A549 (cell line): ENCODE data around the gene STAU1. TPM values are rescaled to one million over a fixed set of nuclear protein-coding genes. Genes with fewer than 3 reads are reported as not detected.
"Not testable (repeated sequence)": the region's sequence is repeated elsewhere in the genome, so short reads cannot be mapped to it uniquely, and the experiment has no call there.

Source experiments
- ATAC-seq, 2 experiments: fragments of 200-7000 bp in 1 of 2; fragments of >200 bp in 1 of 2; cut with Nextera tagmentation in 1 of 2; cut with Tn5 transposase in 1 of 2; 3 replicates each; pipeline versions ENCODE4 v1.8.0 to v1.9.1; 2018 to 2020; ENCODE audit warnings: mild to moderate bottlenecking in 1 of 2, moderate library complexity in 1 of 2
- CTCF ChIA-PET: fragments of 300-600 bp; sonication (Branson Sonifier 250); formaldehyde crosslinking; extraction: SDS; loops from one replicate; lab custom pipeline; 2021; ENCODE audit warnings: antibody characterized with exemption, inconsistent platforms; lab: Yijun Ruan, JAX
- POLR2A ChIA-PET: fragments of 350-600 bp; formaldehyde crosslinking; extraction: SDS; loops from one replicate; lab custom pipeline; 2021; ENCODE audit warnings: antibody characterized with exemption, inconsistent platforms; lab: Yijun Ruan, JAX
- DNase-seq, 2 experiments: peaks; one replicate each; pipeline versions ENCODE4 v3.0.0 to v3.0.0-alpha.2; 2011 to 2016; ENCODE audit warnings: low read depth in 1 of 2, low spot score in 1 of 2
- FAIRE-seq: peaks from 2 replicates; lab custom pipeline; 2011; peaks lifted over from hg19 to GRCh38; lab: Jason Lieb, UNC
- H3K27ac ChIP-seq, 2 experiments: fragments of >200 bp; sonication (Bioruptor Twin); formaldehyde crosslinking; 3 replicates each; pipeline ENCODE4 v1.5.1; 2016 to 2017
- H3K4me1 ChIP-seq: fragments of >200 bp; sonication (Bioruptor Twin); formaldehyde crosslinking; 3 replicates; pipeline ENCODE4 v1.6.1; 2016
- H3K4me2 ChIP-seq: fragments of >200 bp; sonication (Bioruptor Twin); formaldehyde crosslinking; 3 replicates; pipeline ENCODE4 v1.6.1; 2016
- H3K4me3 ChIP-seq: fragments of >200 bp; sonication (Bioruptor Twin); formaldehyde crosslinking; 3 replicates; pipeline ENCODE4 v1.5.1; 2016
- H3K9me3 ChIP-seq: fragments of >200 bp; sonication (Bioruptor Twin); formaldehyde crosslinking; 3 replicates; pipeline ENCODE4 v1.6.1; 2016
- CBX8 ChIP-seq: fragments of 200-600 bp; sonication (generic); IDR thresholded peaks from 2 replicates; pipeline ENCODE4 v1.6.1; 2016
- CEBPB ChIP-seq, 2 experiments: fragments of >200 bp in 1 of 2; sonication (Bioruptor Twin) in 1 of 2; formaldehyde crosslinking in 1 of 2; IDR thresholded peaks; 2 replicates each; pipeline ENCODE4 v1.6.1; 2012 to 2016
- CHD2 ChIP-seq: fragments of 150-350 bp; IDR thresholded peaks from 2 replicates; pipeline ENCODE4 v1.6.1; 2014; ENCODE audit warnings: low read length; ENCODE audit not compliant: partially characterized antibody
- EHF ChIP-seq: fragments of 250-450 bp; sonication (Bioruptor Pico); IDR thresholded peaks from 2 replicates; pipeline ENCODE4 v1.5.0; 2020; ENCODE audit warnings: mild to moderate bottlenecking
- EP300 ChIP-seq, 2 experiments: fragments of >200 bp; sonication (Bioruptor Twin); formaldehyde crosslinking; IDR thresholded peaks; 2 replicates in 1 of 2; 3 replicates in 1 of 2; pipeline ENCODE4 v1.6.1; 2016 to 2017
- ESRRA ChIP-seq: fragments of 150-350 bp; IDR thresholded peaks from 2 replicates; pipeline ENCODE4 v1.6.1; 2014; ENCODE audit warnings: mild to moderate bottlenecking, low read length, borderline replicate concordance
- FOSL2 ChIP-seq, 2 experiments: fragments of 450-650 bp in 1 of 2; fragments of >200 bp in 1 of 2; sonication (Bioruptor Twin) in 1 of 2; formaldehyde crosslinking; IDR thresholded peaks; 2 replicates each; pipeline versions ENCODE4 v1.5.0 to v1.6.1; 2016 to 2020; ENCODE audit warnings: mild to moderate bottlenecking in 1 of 2, moderate library complexity in 1 of 2
- HEYL ChIP-seq: fragments of 250-450 bp; sonication (Bioruptor Pico); IDR thresholded peaks from 2 replicates; pipeline ENCODE4 v1.8.0; 2021; ENCODE audit warnings: mild to moderate bottlenecking, moderate library complexity
- HOXB13 ChIP-seq: fragments of 250-450 bp; sonication (Bioruptor Pico); IDR thresholded peaks from 2 replicates; pipeline ENCODE4 v1.5.0; 2020; ENCODE audit warnings: low read depth, mild to moderate bottlenecking, moderate library complexity
- KDM5A ChIP-seq: fragments of 200-600 bp; sonication (generic); IDR thresholded peaks from 2 replicates; pipeline ENCODE4 v1.6.1; 2016; ENCODE audit warnings: antibody characterized with exemption, mild to moderate bottlenecking
- MAFK ChIP-seq: fragments of 450-650 bp; IDR thresholded peaks from 2 replicates; pipeline ENCODE4 v1.6.1; 2014; ENCODE audit not compliant: partially characterized antibody
- MYC ChIP-seq: IDR thresholded peaks from 2 replicates; pipeline ENCODE4 v1.6.1; 2012; ENCODE audit warnings: mild to moderate bottlenecking, inconsistent platforms, low read length, improper control_type of control experiment, borderline replicate concordance
- NPAS2 ChIP-seq: fragments of 250-450 bp; sonication (Bioruptor Pico); IDR thresholded peaks from 2 replicates; pipeline ENCODE4 v1.8.0; 2022; ENCODE audit warnings: mild to moderate bottlenecking, moderate library complexity, borderline replicate concordance
- POLR2A ChIP-seq: IDR thresholded peaks from 2 replicates; pipeline ENCODE4 v1.6.1; 2012; ENCODE audit warnings: mild to moderate bottlenecking, low read length
- RAD21 ChIP-seq, 2 experiments: fragments of >200 bp in 1 of 2; sonication (Bioruptor Twin) in 1 of 2; formaldehyde crosslinking in 1 of 2; IDR thresholded peaks in 1 of 2; conservative IDR thresholded peaks in 1 of 2; 2 replicates in 1 of 2; 3 replicates in 1 of 2; pipeline ENCODE4 v1.6.1; 2012 to 2018; ENCODE audit warnings: inconsistent platforms in 1 of 2
- RCOR1 ChIP-seq: fragments of 150-350 bp; IDR thresholded peaks from 2 replicates; pipeline ENCODE4 v1.6.1; 2014; ENCODE audit warnings: antibody characterized with exemption, low read length, low read depth
- RNF2 ChIP-seq: fragments of 200-600 bp; sonication (generic); IDR thresholded peaks from 2 replicates; pipeline ENCODE4 v1.6.1; 2016; ENCODE audit warnings: low read depth, mild to moderate bottlenecking, antibody characterized with exemption, moderate library complexity, borderline replicate concordance
- SREBF2 ChIP-seq: fragments of 450-650 bp; IDR thresholded peaks from 2 replicates; pipeline ENCODE4 v1.6.1; 2014; ENCODE audit warnings: mild to moderate bottlenecking, moderate library complexity
- TP53 ChIP-seq: fragments of 250-450 bp; sonication (Bioruptor Pico); IDR thresholded peaks from 2 replicates; pipeline ENCODE4 v1.5.0; 2021; ENCODE audit warnings: mild to moderate bottlenecking, moderate library complexity
- ZNF302 ChIP-seq: fragments of 250-450 bp; sonication (Bioruptor Pico); IDR thresholded peaks from 2 replicates; pipeline ENCODE4 v1.9.0; 2021; ENCODE audit warnings: inconsistent platforms, mild to moderate bottlenecking, moderate library complexity
- WGBS: methylation state at CpG from one replicate; pipeline ENCODE4 v1.1.6; 2017; ENCODE audit errors: missing lambda C conversion rate; 5-methylcytosine and 5-hydroxymethylcytosine counted together
- polyA plus RNA-seq, 4 experiments: library from polyadenylated mRNA; depleted of rRNA in 3 of 4; stranded (reverse); fragments of >200 nt; fragmentation: RNase III in 1 of 4; extraction: RNeasy Plus Mini Kit Qiagen cat#74134 plus additional on column Dnase treatment in 1 of 4; gene quantifications; 2 replicates in 3 of 4; 3 replicates in 1 of 4; pipeline ENCODE4 v1.2.3, GENCODE V29; 2011 to 2017
- TF ChIP-seq, protein P1 (sequence below): fragments of 150-350 bp; IDR thresholded peaks from 2 replicates; pipeline ENCODE4 v1.6.1; 2014; ENCODE audit warnings: low read depth, mild to moderate bottlenecking, low read length
- TF ChIP-seq, protein P2 (sequence below): fragments of >200 bp; sonication (Bioruptor Twin); formaldehyde crosslinking; IDR thresholded peaks from 2 replicates; pipeline ENCODE4 v1.6.1; 2016
- TF ChIP-seq, protein P3 (sequence below): fragments of 250-450 bp; sonication (Bioruptor Pico); IDR thresholded peaks from 2 replicates; pipeline ENCODE4 v1.5.0; 2020; ENCODE audit warnings: low read depth, mild to moderate bottlenecking, moderate library complexity
- TF ChIP-seq, protein P4 (sequence below): fragments of >200 bp; sonication (Bioruptor Twin); formaldehyde crosslinking; IDR thresholded peaks from 3 replicates; pipeline ENCODE4 v1.5.1; 2016
- TF ChIP-seq, protein P5 (sequence below): fragments of 250-450 bp; sonication (Bioruptor Pico); IDR thresholded peaks from 2 replicates; pipeline ENCODE4 v1.5.0; 2021; ENCODE audit warnings: mild to moderate bottlenecking, moderate library complexity, borderline replicate concordance

The STAU1 gene
- polyA plus RNA-seq, 2 of the 4 experiments (the other 2 are of a cell fraction): 64.0 to 74.7 TPM

DNA sequence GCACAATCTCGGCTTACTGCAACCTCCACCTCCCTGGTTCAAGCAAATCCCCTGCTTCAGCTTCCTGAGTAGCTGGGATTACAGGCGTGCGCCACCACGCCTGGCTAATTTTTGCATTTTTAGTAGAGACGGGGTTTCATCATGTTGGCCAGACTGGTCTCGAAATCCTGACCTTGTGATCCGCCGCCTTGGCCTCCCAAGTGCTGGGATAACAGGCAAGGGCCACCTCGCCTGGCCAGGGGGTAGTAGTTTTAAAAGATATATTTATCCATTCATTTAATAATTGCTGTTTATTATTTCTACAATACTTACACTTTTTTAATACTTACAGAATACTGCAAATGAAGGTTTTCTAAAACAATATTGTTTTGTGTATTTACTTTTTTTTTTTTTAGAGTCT lies 15.6 kb upstream of the STAU1 start:
- DNase-seq (no peak), FAIRE-seq (no peak), ATAC-seq (no peak)
- Histone ChIP-seq H3K4me2 (no peak overlapping the region), H3K9me3 (peaks cover 4% of the 10 kb centered on the region; the same call in 1 of the 3 replicates)
- POLR2A ChIA-PET: no interaction called here
- WGBS: 85% methylated on average over 9 of the region's 9 CpGs
- TF ChIP-seq ESRRA: no peak
- no peak for TF ChIP-seq NPAS2 (CRISPR knock-in tag)
- TF ChIP-seq, protein P1, sequence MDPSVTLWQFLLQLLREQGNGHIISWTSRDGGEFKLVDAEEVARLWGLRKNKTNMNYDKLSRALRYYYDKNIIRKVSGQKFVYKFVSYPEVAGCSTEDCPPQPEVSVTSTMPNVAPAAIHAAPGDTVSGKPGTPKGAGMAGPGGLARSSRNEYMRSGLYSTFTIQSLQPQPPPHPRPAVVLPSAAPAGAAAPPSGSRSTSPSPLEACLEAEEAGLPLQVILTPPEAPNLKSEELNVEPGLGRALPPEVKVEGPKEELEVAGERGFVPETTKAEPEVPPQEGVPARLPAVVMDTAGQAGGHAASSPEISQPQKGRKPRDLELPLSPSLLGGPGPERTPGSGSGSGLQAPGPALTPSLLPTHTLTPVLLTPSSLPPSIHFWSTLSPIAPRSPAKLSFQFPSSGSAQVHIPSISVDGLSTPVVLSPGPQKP: no peak
- TF ChIP-seq, protein P2, sequence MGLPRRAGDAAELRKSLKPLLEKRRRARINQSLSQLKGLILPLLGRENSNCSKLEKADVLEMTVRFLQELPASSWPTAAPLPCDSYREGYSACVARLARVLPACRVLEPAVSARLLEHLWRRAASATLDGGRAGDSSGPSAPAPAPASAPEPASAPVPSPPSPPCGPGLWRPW: no peak
- no peak for TF ChIP-seq RAD21 (conservative IDR thresholded peaks at IDR 0.05 in 1 of 2, IDR thresholded peaks at IDR 0.05 in 1 of 2)
- no peak for TF ChIP-seq HEYL (CRISPR knock-in tag)
- no peak for TF ChIP-seq RNF2
- TF ChIP-seq, all 56 proteins: peak for 0
- CTCF ChIA-PET: interaction anchor here (8.0 kb wide), 1 partner anchor 13 kb away, joined by 59 read pairs; no protein-coding TSS in a partner anchor
- no peak overlapping the region for H3K4me3 ChIP-seq
- no peaks in the 10 kb centered on the region for H3K4me1 ChIP-seq
- H3K27ac ChIP-seq: no peak overlapping the region

DNA sequence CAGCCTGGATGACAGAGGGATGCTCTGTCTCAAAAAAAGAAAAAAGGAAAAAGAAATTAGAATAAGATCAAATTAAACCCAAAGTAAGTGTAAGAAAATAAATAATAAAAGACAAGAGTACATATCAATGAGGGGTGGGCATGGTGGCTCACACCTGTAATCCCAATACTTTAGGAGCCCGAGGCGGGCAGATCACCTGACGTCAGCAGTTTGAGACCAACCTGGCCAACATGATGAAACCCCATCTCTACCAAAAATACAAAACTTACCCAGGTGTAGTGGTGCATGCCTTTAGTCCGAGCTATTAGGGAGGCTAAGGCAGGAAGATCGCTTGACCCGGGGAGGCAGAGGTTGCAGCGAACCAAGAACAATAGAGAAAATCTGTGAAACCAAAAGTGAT lies 14.9 kb upstream of the STAU1 start:
- FAIRE-seq: no peak
- CTCF ChIA-PET: interaction anchor here (8.0 kb wide), 1 partner anchor 14 kb away, joined by 59 read pairs; no protein-coding TSS in a partner anchor
- H3K27ac ChIP-seq: no peak overlapping the region
- H3K4me1 ChIP-seq: no peaks in the 10 kb centered on the region
- DNase-seq: no peak
- WGBS: 68% methylated on average over 7 of the region's 7 CpGs
- no peak for ATAC-seq
- no peak overlapping the region for H3K4me2 ChIP-seq
- TF ChIP-seq MYC (no peak), RNF2 (no peak), MAFK (peak; percentile 68), EHF (no peak), KDM5A (no peak)
- POLR2A ChIA-PET: no interaction called here
- peaks cover 4% of the 10 kb centered on the region; the same call in 1 of the 3 replicates for H3K9me3 ChIP-seq
- no peak overlapping the region for H3K4me3 ChIP-seq

DNA sequence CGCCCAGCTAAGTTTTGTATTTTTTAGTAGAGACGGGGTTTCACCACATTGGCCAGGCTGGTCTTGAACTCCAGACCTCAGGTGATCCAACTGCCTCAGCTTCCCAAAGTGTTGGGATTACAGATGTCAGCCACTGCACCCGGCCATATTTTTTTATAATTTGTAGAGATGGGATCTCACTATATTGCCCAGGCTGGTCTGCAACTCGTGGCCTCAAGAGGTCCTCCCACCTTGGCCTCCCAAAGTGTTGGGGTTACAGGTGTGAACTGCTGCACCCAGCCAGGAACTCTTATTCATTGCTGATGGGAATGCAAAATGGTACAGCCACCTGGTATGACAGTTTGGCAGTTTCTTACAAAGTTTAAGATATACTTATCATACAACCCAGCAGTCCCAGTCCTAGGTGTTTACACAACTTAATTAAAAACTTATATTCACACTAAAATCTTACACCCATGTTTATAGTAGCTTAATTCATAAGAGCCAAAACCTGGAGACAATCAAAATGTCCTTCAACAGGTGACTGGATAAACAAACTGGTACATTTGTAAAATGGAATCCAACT lies 11.7 kb upstream of the STAU1 start:
- DNase-seq: no peak
- no peaks in the 10 kb centered on the region for H3K4me1 ChIP-seq
- FAIRE-seq: no peak
- 62% methylated on average over 4 of the region's 4 CpGs for WGBS
- ATAC-seq: no peak
- H3K27ac ChIP-seq: no peak overlapping the region
- H3K4me3 ChIP-seq: no peak overlapping the region
- peaks cover 4% of the 10 kb centered on the region; the same call in 1 of the 3 replicates for H3K9me3 ChIP-seq
- CTCF ChIA-PET: interaction anchor here (1.2 to 8.0 kb wide), 3 partner anchors 11 to 67 kb away, joined by 3 to 59 read pairs (median 5); no protein-coding TSS in a partner anchor
- TF ChIP-seq FOSL2 (IDR thresholded peaks at IDR 0.05) (no peak), FOSL2 (CRISPR knock-in tag; IDR thresholded peaks at IDR 0.05) (no peak), SREBF2 (no peak), POLR2A (no peak), CEBPB (IDR thresholded peaks at IDR 0.05) (no peak), TP53 (no peak), MAFK (no peak), EP300 (IDR thresholded peaks at IDR 0.05) (no peak), CHD2 (no peak), CBX8 (no peak), ZNF302 (CRISPR knock-in tag) (no peak), HOXB13 (no peak), RCOR1 (no peak)
- TF ChIP-seq, protein P3, sequence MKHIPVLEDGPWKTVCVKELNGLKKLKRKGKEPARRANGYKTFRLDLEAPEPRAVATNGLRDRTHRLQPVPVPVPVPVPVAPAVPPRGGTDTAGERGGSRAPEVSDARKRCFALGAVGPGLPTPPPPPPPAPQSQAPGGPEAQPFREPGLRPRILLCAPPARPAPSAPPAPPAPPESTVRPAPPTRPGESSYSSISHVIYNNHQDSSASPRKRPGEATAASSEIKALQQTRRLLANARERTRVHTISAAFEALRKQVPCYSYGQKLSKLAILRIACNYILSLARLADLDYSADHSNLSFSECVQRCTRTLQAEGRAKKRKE: no peak
- TF ChIP-seq, protein P4, sequence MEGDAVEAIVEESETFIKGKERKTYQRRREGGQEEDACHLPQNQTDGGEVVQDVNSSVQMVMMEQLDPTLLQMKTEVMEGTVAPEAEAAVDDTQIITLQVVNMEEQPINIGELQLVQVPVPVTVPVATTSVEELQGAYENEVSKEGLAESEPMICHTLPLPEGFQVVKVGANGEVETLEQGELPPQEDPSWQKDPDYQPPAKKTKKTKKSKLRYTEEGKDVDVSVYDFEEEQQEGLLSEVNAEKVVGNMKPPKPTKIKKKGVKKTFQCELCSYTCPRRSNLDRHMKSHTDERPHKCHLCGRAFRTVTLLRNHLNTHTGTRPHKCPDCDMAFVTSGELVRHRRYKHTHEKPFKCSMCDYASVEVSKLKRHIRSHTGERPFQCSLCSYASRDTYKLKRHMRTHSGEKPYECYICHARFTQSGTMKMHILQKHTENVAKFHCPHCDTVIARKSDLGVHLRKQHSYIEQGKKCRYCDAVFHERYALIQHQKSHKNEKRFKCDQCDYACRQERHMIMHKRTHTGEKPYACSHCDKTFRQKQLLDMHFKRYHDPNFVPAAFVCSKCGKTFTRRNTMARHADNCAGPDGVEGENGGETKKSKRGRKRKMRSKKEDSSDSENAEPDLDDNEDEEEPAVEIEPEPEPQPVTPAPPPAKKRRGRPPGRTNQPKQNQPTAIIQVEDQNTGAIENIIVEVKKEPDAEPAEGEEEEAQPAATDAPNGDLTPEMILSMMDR: no peak
- TF ChIP-seq, protein P5, sequence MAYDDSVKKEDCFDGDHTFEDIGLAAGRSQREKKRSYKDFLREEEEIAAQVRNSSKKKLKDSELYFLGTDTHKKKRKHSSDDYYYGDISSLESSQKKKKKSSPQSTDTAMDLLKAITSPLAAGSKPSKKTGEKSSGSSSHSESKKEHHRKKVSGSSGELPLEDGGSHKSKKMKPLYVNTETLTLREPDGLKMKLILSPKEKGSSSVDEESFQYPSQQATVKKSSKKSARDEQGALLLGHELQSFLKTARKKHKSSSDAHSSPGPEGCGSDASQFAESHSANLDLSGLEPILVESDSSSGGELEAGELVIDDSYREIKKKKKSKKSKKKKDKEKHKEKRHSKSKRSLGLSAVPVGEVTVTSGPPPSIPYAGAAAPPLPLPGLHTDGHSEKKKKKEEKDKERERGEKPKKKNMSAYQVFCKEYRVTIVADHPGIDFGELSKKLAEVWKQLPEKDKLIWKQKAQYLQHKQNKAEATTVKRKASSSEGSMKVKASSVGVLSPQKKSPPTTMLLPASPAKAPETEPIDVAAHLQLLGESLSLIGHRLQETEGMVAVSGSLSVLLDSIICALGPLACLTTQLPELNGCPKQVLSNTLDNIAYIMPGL (CRISPR knock-in tag): no peak
- H3K4me2 ChIP-seq: no peak overlapping the region
- POLR2A ChIA-PET: no interaction called here

DNA sequence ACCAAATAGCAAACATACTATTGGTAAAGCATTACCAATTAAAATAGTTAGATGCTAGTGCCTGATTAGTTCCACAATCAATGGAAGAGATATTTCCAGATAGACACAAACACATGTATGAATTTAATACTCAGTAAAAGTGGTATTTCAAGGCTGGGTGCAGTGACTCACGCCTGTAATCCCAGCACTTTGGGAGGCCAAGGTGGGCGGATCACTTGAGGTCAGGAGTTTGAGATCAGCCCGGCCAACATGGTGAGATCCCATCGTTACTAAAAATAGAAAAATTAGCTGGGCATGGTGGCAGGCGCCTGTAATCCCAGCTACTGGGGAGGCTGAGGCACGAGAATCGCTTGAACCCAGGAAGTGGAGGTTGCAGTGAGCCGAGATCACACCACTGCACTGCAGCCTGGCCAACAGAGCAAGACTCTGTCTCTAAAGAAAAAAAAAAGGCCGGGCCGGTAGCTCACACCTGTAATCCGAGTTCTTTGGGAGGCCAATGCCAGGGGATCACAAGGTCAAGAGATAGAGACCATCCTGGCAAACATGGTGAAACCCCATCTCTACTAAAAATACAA lies 4.9 kb upstream of the STAU1 start:
- H3K4me1 ChIP-seq, H3K4me2 ChIP-seq, ATAC-seq, H3K27ac ChIP-seq, H3K9me3 ChIP-seq, DNase-seq, FAIRE-seq, POLR2A ChIA-PET, H3K4me3 ChIP-seq: not testable (repeated sequence)
- CTCF ChIA-PET: interaction anchor here (0.6 to 3.6 kb wide), 2 partner anchors 24 to 296 kb away, joined by 3 to 21 read pairs; no protein-coding TSS in a partner anchor
- WGBS: 70% methylated on average over 11 of the region's 11 CpGs
